HG03064 (cell line): ENCODE data around the gene VAV1.
"Not testable (repeated sequence)": the region's sequence is repeated elsewhere in the genome, so short reads cannot be mapped to it uniquely, and the experiment has no call there.

Experiments
- ATAC-seq: cut with Tn5 transposase; IDR thresholded peaks from one replicate; pipeline ENCODE4 v1.9.1; 2021; ENCODE audit warnings: low read depth; ENCODE audit not compliant: unreplicated experiment

The VAV1 gene

GRCh38 chr19:6779206-6779605, 6.7 kb downstream of the VAV1 start:
- no peak for ATAC-seq

GRCh38 chr19:6787393-6787792, 14.9 kb downstream of the VAV1 start:
- no peak for ATAC-seq

GRCh38 chr19:6788896-6789295, 16.4 kb downstream of the VAV1 start:
- no peak for ATAC-seq

GRCh38 chr19:6790194-6791128, 18.0 kb downstream of the VAV1 start:
- ATAC-seq, result no peak

- no peak for ATAC-seq
Measured at GRCh38 chr19:6791237-6791636, 18.7 kb downstream of the VAV1 start.

GRCh38 chr19:6793411-6793810, 20.9 kb downstream of the VAV1 start:
- no peak for ATAC-seq

GRCh38 chr19:6793973-6794372, 21.5 kb downstream of the VAV1 start:
- no peak for ATAC-seq

- ATAC-seq, result no peak
Measured at GRCh38 chr19:6794686-6795431, 22.4 kb downstream of the VAV1 start.

- no peak for ATAC-seq
Measured at GRCh38 chr19:6796278-6796677, 23.8 kb downstream of the VAV1 start.

GRCh38 chr19:6797646-6798045, 25.1 kb downstream of the VAV1 start:
- no peak for ATAC-seq

GRCh38 chr19:6800160-6800790, 27.8 kb downstream of the VAV1 start:
- not testable (repeated sequence) for ATAC-seq

- no peak for ATAC-seq
Measured at GRCh38 chr19:6800991-6801484, 28.5 kb downstream of the VAV1 start.

GRCh38 chr19:6801485-6802086, 29.1 kb downstream of the VAV1 start:
- no peak for ATAC-seq

- no peak for ATAC-seq
Measured at GRCh38 chr19:6802336-6803035, 30.0 kb downstream of the VAV1 start.

GRCh38 chr19:6803036-6803404, 30.5 kb downstream of the VAV1 start:
- ATAC-seq, result no peak

GRCh38 chr19:6806488-6806887, 34.0 kb downstream of the VAV1 start:
- ATAC-seq, result no peak

DNA sequence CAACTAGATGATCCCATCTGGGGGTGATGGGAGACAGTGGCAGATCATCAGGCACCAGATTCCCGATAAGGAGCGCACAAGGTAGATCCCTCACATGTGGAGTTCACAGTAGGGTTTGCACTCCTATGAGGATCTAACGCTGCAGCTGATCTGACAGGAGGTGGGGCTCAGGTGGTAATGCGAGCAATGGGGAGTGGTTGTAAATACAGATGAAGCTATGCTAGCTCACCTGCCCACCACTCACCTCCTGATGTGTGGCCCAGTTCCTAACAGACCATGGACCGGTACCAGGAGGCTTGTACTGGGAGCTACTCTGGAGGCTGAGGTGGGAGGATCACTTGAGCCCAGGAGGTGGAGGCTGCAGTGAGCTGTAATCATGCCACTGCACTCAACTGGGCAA, 34.8 kb downstream of the VAV1 start:
- no peak for ATAC-seq

GRCh38 chr19:6808494-6808893, 36.0 kb downstream of the VAV1 start:
- ATAC-seq, result no peak

- no peak for ATAC-seq
Measured at GRCh38 chr19:6809262-6809661, 36.8 kb downstream of the VAV1 start.

GRCh38 chr19:6811378-6811777, 38.9 kb downstream of the VAV1 start:
- no peak for ATAC-seq
